ENCODE measurements around the gene BCAP29.

- no peak for TF ChIP-seq CTCF (IDR thresholded peaks at IDR 0.05)
- no peak for TF ChIP-seq POLR2A (IDR thresholded peaks at IDR 0.05)
These were observed 83.2 kb downstream of the BCAP29 start for GRCh38 chr7:107663196-107663595.

All from upper lobe of left lung (tissue), 4 donors.